ENCODE measurements around the gene TNFSF15.
"Not testable (repeated sequence)": the region's sequence is repeated elsewhere in the genome, so short reads cannot be mapped to it uniquely, and the experiment has no call there.

The TNFSF15 gene

GRCh38 chr9:114737118-114737517 is 68.7 kb downstream of the TNFSF15 start:
- no peak for TF ChIP-seq CTCF (IDR thresholded peaks at IDR 0.05; ENCODE audit: borderline replicate concordance, insufficient read depth, low read depth, low read length)
- no peak overlapping the region for H3K4me3 ChIP-seq (ENCODE audit: low read depth, low read length)

GRCh38 chr9:114735704-114736103 is 70.1 kb downstream of the TNFSF15 start:
- no peak for TF ChIP-seq CTCF (IDR thresholded peaks at IDR 0.05; ENCODE audit: borderline replicate concordance, insufficient read depth, low read depth, low read length)

GRCh38 chr9:114735139-114735538 is 70.7 kb downstream of the TNFSF15 start:
- H3K4me3 ChIP-seq (ENCODE audit: low read depth, low read length), result not testable (repeated sequence)

More at GRCh38 chr9:114735704-114736103, 70.1 kb downstream of the TNFSF15 start:
- no peak overlapping the region for H3K4me3 ChIP-seq (ENCODE audit: low read depth, low read length)

All from GM12875 (cell line).